COLO668 (cell line): ENCODE measurements around the gene CUL3.
"Not testable (repeated sequence)": the region's sequence is repeated elsewhere in the genome, so short reads cannot be mapped to it uniquely, and the experiment has no call there.

Source experiments
- DNase-seq: peaks from one replicate; lab custom pipeline; 2025; ENCODE audit not compliant: unreplicated experiment; lab: John Stamatoyannopoulos, UW

The CUL3 gene

GRCh38 chr2:224585211-224586088 lies at the start of gene CUL3:
CUL3 (minus strand) TSS chr2:224585363; CDS start chr2:224585009, 354 bp downstream.
- peak; percentile 99 for DNase-seq

DNA sequence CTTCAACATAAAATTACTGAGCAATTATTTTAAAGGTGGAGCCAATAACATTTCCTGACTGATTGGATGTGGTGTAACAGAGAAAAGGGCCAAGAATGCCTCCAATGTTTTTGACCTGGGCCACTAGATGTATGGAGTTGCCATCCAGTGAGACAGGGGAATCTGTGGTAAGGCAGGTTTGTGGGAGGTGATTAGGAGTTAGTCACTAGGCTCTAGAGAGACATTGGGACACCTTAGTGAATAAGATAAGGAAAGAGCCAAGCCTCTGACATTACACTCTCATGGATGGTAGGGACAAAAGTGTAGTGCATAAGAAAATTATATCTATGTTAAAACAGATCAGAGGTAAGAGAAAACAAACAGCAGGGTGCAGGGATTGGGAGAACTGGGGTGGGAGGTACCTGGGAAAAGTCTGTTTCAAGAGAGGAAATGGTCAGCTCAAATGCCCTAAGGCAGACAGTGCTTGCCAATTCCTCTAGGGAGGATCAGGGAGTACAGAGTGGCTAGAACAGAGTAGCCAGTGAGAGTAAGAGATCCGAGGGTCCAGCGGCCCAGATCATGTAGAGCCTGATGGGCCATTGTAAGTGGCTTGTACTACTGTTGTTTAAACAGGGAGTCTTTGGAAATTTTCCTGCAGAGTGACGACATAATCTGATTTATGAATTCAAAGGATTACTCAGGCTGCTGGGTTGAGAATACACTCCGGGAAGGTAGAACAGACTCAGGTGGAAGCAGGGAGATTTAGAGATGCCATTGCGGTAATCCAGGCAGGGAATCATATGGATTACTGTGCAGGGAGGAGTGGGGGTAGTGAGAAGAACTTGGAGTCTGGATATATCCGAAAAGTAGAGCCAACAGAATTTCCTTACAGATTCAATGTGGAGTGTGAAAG lies 45.7 kb upstream of the CUL3 start:
- no peak for DNase-seq

- no peak for DNase-seq
Observed at GRCh38 chr2:224628416-224628815, 43.3 kb upstream of the CUL3 start.

GRCh38 chr2:224626735-224627134 lies 41.6 kb upstream of the CUL3 start:
- no peak for DNase-seq

DNA sequence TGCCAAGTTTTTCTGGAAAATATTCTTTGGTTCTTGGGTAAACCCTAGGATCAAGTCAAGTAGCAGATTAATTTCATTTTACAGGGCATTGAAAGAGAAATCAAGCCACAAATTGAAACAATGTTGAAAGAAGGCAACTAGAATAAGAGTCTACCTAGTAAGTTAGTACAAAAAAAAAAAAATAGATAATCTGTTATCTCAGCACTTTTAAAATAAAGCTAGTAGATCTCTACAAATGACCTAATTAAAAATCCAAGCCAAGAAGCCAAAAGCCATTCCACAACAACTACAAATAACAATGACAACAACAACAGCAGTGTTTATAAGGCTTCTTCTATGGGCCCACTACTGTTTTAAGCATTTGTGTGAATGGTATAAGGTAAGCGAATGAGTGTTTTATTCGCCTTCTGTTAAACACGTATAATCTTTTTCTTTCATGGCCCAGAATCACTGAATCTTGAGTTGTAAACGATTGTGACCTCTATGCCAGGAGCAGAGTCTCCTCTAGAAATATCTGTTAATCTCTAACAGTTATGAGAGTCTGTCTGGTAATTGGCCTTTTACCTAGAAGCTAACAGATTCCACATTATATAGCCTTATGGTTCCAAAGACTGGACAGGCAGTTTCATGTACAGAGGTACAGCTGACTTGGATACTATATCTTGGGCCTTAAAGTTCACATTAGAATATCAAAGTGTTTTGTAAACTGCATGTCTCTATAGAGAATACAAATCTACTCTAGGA lies 28.6 kb upstream of the CUL3 start:
- no peak for DNase-seq

GRCh38 chr2:224612578-224612977 lies 27.4 kb upstream of the CUL3 start:
- DNase-seq = no peak

GRCh38 chr2:224611938-224612337 lies 26.8 kb upstream of the CUL3 start:
- peak; percentile 6 for DNase-seq

DNA sequence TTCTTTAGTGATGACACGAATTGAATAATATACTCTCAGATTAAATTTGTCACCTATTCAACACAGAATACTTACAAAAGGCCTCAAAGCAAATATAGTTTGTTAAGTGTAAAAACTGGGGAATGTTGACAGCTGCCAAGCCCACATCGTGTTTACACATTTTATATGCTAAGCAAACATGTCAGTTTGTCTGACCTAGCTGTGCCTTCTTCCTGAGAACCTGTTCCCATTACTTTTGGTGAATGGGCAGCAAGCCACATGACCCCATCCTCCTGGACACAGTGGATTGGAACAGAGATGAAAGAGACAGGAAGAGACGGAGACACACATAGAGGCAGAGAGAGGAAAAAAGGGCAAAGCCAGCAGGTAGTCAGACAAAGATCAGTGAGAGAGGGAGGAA lies 22.9 kb upstream of the CUL3 start:
- peak; percentile 49 for DNase-seq

DNA sequence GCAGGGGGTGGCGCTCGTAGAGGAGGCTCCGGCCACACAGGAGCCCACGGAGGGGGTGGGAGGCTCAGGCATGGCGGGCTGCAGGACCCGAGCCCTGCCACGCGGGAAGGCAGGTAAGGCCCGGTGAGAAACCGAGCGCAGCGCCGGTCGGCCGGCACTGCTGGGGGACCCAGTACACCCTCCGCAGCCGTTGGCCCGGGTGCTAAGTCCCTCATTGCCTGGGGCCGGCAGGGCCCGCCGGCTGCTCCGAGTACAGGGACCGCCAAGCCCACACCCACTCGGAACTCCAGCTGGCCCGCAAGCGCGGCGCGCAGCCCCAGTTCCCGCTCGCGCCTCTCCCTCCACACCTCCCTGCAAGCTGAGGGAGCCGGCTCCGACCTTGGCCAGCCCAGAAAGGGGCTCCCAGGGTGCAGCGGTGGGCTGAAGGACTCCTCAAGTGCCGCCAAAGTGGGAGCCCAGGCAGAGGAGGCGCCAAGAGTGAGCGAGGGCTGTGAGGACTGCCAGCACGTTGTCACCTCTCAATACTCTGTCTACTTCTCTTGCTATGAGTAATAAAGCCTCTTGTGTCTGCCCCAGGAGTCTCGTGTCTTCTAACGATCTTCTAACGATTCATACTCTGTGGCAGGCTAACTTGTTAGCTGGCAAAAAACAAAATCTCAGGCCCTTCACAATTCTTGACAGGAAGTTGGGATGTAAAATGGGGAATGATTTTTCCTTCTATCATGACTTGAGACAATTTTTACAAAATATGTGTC lies 18.8 kb upstream of the CUL3 start:
- not testable (repeated sequence) for DNase-seq

DNA sequence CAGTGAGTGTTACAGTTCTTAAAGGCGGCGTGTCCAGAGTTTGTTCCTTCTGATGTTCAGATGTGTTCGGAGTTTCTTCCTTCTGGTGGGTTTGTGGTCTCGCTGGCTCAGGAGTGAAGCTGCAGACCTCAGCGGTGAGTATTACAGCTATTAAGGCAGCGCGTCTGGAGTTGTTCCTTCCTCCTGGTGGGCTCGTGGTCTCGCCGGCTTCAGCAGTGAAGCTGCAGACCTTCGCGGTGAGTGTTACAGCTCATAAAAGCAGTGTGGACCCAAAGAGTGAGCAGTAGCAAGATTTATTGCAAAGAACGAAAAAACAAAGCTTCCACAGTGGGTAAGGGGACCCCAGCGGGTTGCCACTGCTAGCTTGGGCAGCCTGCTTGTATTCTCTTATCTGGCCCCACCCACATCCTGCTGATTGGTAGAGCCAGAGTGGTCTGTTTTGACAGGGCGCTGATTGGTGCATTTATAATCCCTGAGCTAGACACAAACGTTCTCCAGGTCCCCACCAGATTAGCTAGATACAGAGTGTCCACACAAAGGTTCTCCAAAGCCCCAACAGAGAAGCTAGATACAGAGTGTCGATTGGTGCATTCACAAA lies 17.7 kb upstream of the CUL3 start:
- not testable (repeated sequence) for DNase-seq

- no peak for DNase-seq
Observed at GRCh38 chr2:224601923-224602322, 16.8 kb upstream of the CUL3 start.

DNA sequence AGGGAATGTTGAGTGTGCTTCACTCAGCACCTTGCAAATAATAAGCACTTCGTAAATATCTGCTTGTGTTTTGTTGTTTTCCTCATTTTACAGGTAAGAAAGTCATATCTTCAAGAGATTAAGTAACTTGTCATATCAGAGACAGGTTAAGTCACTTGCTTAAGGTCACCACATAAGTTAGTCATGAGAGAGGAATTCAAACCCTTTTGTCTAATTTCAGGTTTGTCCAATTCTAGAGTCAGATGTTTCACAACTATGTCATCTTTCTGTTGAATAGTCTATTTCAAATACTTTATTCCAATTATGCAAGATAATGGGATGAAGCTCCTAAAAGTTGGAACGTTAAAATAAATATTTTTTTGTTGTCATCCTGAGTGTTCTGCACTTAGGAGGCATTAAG lies 13.5 kb upstream of the CUL3 start:
- DNase-seq = no peak

DNA sequence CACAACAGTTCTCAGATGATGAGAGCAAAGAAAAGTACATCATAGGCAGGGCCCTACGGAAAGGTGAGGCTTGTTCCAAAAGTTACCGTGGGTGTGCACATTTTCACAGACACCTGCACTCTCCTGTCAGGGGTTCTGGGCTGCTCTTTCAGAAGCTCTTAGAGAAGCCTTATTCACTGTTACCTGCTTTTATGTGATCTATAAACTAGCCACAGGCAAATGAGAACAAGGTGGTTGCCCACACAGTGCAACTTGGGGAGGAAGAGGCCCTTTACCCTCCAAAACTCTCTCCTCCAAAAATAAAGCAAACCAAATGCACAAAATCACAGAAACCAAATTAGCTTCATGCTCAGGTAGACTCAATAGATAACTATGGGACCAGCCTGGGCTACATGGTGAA lies 11.1 kb upstream of the CUL3 start:
- no peak for DNase-seq

GRCh38 chr2:224595518-224595917 lies 10.4 kb upstream of the CUL3 start:
- DNase-seq = no peak

- no peak for DNase-seq
Observed at GRCh38 chr2:224594840-224595239, 9.7 kb upstream of the CUL3 start.

- DNase-seq = no peak
Observed at GRCh38 chr2:224591220-224591619, 6.1 kb upstream of the CUL3 start.

- DNase-seq = no peak
Observed at GRCh38 chr2:224586127-224586695, 1.0 kb upstream of the CUL3 start.

- peak; percentile 59 for DNase-seq
Observed at GRCh38 chr2:224584785-224585210, 365 bp downstream of the CUL3 start.

- peak; percentile 18 for DNase-seq
Observed at GRCh38 chr2:224584111-224584784, 915 bp downstream of the CUL3 start.
